ENCODE measurements around the gene SFRP2.

DNA sequence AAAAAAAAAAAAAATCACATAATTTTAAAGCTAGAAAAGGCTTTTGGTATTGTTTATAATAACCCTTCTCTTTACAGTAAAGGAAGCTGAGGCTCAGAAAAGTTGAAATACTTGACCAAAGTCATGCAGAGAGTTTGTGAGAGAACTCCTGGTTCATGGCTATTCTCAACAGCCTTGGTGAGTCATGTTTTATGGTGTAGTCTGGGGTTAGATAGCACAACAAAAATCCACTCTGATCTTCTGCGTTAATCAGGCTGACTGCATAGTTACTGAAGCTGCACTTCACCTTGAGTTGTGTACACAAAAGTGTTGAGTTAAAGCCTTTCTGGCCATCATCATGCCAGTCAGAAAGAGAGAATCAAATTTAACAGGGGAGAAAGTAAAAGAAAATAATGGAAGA is 19.3 kb upstream of the SFRP2 start:
- TF ChIP-seq, protein P1, sequence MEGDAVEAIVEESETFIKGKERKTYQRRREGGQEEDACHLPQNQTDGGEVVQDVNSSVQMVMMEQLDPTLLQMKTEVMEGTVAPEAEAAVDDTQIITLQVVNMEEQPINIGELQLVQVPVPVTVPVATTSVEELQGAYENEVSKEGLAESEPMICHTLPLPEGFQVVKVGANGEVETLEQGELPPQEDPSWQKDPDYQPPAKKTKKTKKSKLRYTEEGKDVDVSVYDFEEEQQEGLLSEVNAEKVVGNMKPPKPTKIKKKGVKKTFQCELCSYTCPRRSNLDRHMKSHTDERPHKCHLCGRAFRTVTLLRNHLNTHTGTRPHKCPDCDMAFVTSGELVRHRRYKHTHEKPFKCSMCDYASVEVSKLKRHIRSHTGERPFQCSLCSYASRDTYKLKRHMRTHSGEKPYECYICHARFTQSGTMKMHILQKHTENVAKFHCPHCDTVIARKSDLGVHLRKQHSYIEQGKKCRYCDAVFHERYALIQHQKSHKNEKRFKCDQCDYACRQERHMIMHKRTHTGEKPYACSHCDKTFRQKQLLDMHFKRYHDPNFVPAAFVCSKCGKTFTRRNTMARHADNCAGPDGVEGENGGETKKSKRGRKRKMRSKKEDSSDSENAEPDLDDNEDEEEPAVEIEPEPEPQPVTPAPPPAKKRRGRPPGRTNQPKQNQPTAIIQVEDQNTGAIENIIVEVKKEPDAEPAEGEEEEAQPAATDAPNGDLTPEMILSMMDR (IDR thresholded peaks at IDR 0.05): no peak
- TF ChIP-seq POLR2A (IDR thresholded peaks at IDR 0.05): no peak

All from stomach (tissue), 4 donors.